Naive thymus-derived CD4-positive, alpha-beta T cell (primary cell): Measurements from ENCODE around the gene NOP9. TPM values are rescaled to one million over a fixed set of nuclear protein-coding genes. Genes with fewer than 3 reads are reported as not detected.
"Not testable (repeated sequence)": the region's sequence is repeated elsewhere in the genome, so short reads cannot be mapped to it uniquely, and the experiment has no call there.

Experiments
- ATAC-seq: fragments of 150-1000 bp; cut with Tn5 transposase; 2 replicates; pipeline ENCODE4 v1.10.0; 2021; ENCODE audit warnings: mild to moderate bottlenecking, moderate library complexity
- CTCF ChIA-PET: fragments of 350-600 bp; sonication (Branson Sonifier 250); formaldehyde crosslinking; loops from one replicate; lab custom pipeline; 2021; ENCODE audit warnings: antibody characterized with exemption; lab: Charles Lee
- POLR2A ChIA-PET: fragments of 350-600 bp; sonication (Branson Sonifier 250); formaldehyde crosslinking; loops from one replicate; lab custom pipeline; 2021; ENCODE audit warnings: antibody characterized with exemption, inconsistent platforms; lab: Charles Lee
- DNase-seq, 9 donors: peaks; one replicate each; pipeline versions ENCODE4 v3.0.0 to v3.0.0-alpha.2; 2020 to 2022; ENCODE audit warnings: mixed read lengths in 1 of 9
- H3K27ac ChIP-seq: one replicate; pipeline ENCODE4 v1.7.0; 2013; ENCODE audit warnings: mild to moderate bottlenecking, low read depth, low read length, moderate library complexity
- H3K27me3 ChIP-seq, 2 donors: one replicate each; pipeline ENCODE4 v1.7.0; 2013; ENCODE audit warnings: low read length in 2 of 2, mild to moderate bottlenecking in 2 of 2, moderate library complexity in 2 of 2; ENCODE audit not compliant: control insufficient read depth in 2 of 2, insufficient read depth in 2 of 2
- H3K36me3 ChIP-seq, 3 experiments: 1 replicate in 2 of 3; 2 replicates in 1 of 3; pipeline ENCODE4 v1.7.0; 2013; ENCODE audit warnings: low read length in 3 of 3, mild to moderate bottlenecking in 3 of 3, moderate library complexity in 1 of 3; ENCODE audit not compliant: insufficient read depth in 3 of 3, control insufficient read depth in 2 of 3
- H3K4me1 ChIP-seq, 2 donors: one replicate each; pipeline ENCODE4 v1.7.0; 2013; ENCODE audit warnings: low read length in 2 of 2, mild to moderate bottlenecking in 2 of 2, moderate library complexity in 1 of 2; ENCODE audit not compliant: control insufficient read depth in 2 of 2, insufficient read depth in 2 of 2
- H3K4me3 ChIP-seq: 2 replicates; pipeline ENCODE4 v1.7.0; 2013; ENCODE audit warnings: mild to moderate bottlenecking, low read length
- H3K9me3 ChIP-seq, 3 experiments: 1 replicate in 2 of 3; 2 replicates in 1 of 3; pipeline ENCODE4 v1.7.0; 2013; ENCODE audit warnings: low read length in 3 of 3; ENCODE audit not compliant: control insufficient read depth in 2 of 3
- H3K27ac Mint-ChIP-seq, 9 donors: one replicate each; pipeline ENCODE4 v1.8.0; 2020 to 2022; ENCODE audit warnings: mixed read lengths in 9 of 9, mild to moderate bottlenecking in 8 of 9, moderate library complexity in 5 of 9, inconsistent platforms in 2 of 9
- H3K27me3 Mint-ChIP-seq, 5 donors: one replicate each; pipeline ENCODE4 v1.8.0; 2021 to 2022; ENCODE audit warnings: mixed read lengths in 5 of 5, mild to moderate bottlenecking in 1 of 5
- H3K36me3 Mint-ChIP-seq, 5 donors: one replicate each; pipeline ENCODE4 v1.8.0; 2020 to 2022; ENCODE audit warnings: mixed read lengths in 5 of 5, mild to moderate bottlenecking in 3 of 5, inconsistent platforms in 1 of 5
- H3K4me1 Mint-ChIP-seq, 7 donors: one replicate each; pipeline ENCODE4 v1.8.0; 2020 to 2022; ENCODE audit warnings: mixed read lengths in 7 of 7, mild to moderate bottlenecking in 3 of 7, inconsistent platforms in 1 of 7
- H3K4me3 Mint-ChIP-seq, 10 donors: one replicate each; pipeline ENCODE4 v1.8.0; 2020 to 2022; ENCODE audit warnings: mild to moderate bottlenecking in 10 of 10, mixed read lengths in 10 of 10, moderate library complexity in 6 of 10, inconsistent platforms in 2 of 10
- H3K9me3 Mint-ChIP-seq, 11 donors: one replicate each; pipeline ENCODE4 v1.8.0; 2020 to 2022; ENCODE audit warnings: mixed read lengths in 11 of 11, mild to moderate bottlenecking in 4 of 11, inconsistent platforms in 1 of 11, moderate library complexity in 1 of 11
- intact Hi-C, 2 donors: fragments of 100-400 bp; cut with micrococcal nuclease; formaldehyde crosslinking; loops; one replicate each; pipeline ENCODE4 v1.15.1; 2023
- polyA plus RNA-seq, 2 donors: library from polyadenylated mRNA; unstranded; fragments of 300-500 nt; fragmentation: Illumina TruSeq; gene quantifications; one replicate each; pipeline ENCODE4 v1.2.3, GENCODE V29; 2021
- total RNA-seq, 6 experiments: library from RNA in 5 of 6; stranded (reverse) in 5 of 6; gene quantifications; 1 replicate in 5 of 6; 2 replicates in 1 of 6; pipeline ENCODE4 v1.2.3 and lab custom pipeline; 2021 to 2026

Gene NOP9
- total and polyA plus RNA-seq, 7 experiments from 2014 or later: 1.7 to 39.5 (median 23.9) TPM

GRCh38 chr14:24327303-24327702 lies 27.7 kb downstream of the NOP9 start:
- POLR2A ChIA-PET: interaction anchor here (0.8 to 16.5 kb wide), 3 partner anchors 11 to 115 kb away, joined by 3 to 293 read pairs (median 3); partner anchors contain the start of genes CBLN3, KHNYN and SDR39U1
- H3K36me3 Mint-ChIP-seq: peaks cover 0 to 4% (median 0%) of the 10 kb centered on the region in 5 donors

GRCh38 chr14:24327914-24328313 lies 28.3 kb downstream of the NOP9 start:
- not testable (repeated sequence) for ATAC-seq, H3K9me3 ChIP-seq, H3K27me3 ChIP-seq, H3K27ac ChIP-seq, DNase-seq, H3K36me3 Mint-ChIP-seq, H3K4me3 ChIP-seq, H3K27ac Mint-ChIP-seq, H3K4me3 Mint-ChIP-seq, H3K36me3 ChIP-seq, H3K9me3 Mint-ChIP-seq
- ChIA-PET POLR2A (interaction anchor here (1.4 to 16.5 kb wide), 2 partner anchors 103 to 114 kb away, joined by 3 to 293 read pairs; partner anchors contain the start of genes CBLN3, KHNYN and SDR39U1), CTCF (interaction anchor here (0.7 to 15.8 kb wide), 2 partner anchors 10 to 106 kb away, joined by 3 to 317 read pairs; partner anchors contain the start of genes CBLN3 and KHNYN)
- Mint-ChIP-seq H3K4me1 (peaks cover 18 to 50% (median 27%) of the 10 kb centered on the region in 7 donors), H3K27me3 (peaks cover 3 to 22% (median 10%) of the 10 kb centered on the region in 5 donors)
- peaks cover 24 to 45% of the 10 kb centered on the region in 2 donors for H3K4me1 ChIP-seq
- intact Hi-C loops: loop anchor here in 1 of 2 donors (1.0 kb wide), 1 partner anchor 103 kb away; no protein-coding TSS in a partner anchor

More at GRCh38 chr14:24327303-24327702, 27.7 kb downstream of the NOP9 start:
- ATAC-seq (no peak), DNase-seq (no peak)
- no peak overlapping the region for H3K27ac ChIP-seq
- no peak overlapping the region for H3K4me3 ChIP-seq
- Mint-ChIP-seq H3K4me1 (peaks cover 15 to 46% (median 21%) of the 10 kb centered on the region in 7 donors), H3K27me3 (peaks cover 1 to 20% (median 11%) of the 10 kb centered on the region in 5 donors), H3K9me3 (peaks cover 0 to 4% (median 0%) of the 10 kb centered on the region in 11 donors), H3K27ac (peak overlapping the region in 4 of 9 donors; percentile 34 to 78 (median 70)), H3K4me3 (peak overlapping the region in 1 of 10 donors; percentile 11)
- CTCF ChIA-PET: interaction anchor here (1.0 to 15.8 kb wide), 2 partner anchors 20 to 107 kb away, joined by 3 to 317 read pairs; partner anchors contain the start of genes CBLN3, CIDEB and KHNYN
- H3K4me1 ChIP-seq: peaks cover 18 to 39% of the 10 kb centered on the region in 2 donors
- no peaks in the 10 kb centered on the region for H3K27me3 ChIP-seq
- H3K36me3 ChIP-seq: no peaks in the 10 kb centered on the region
- intact Hi-C loops: no loop called here
- no peaks in the 10 kb centered on the region for H3K9me3 ChIP-seq

- DNase-seq: no peak
- Histone ChIP-seq H3K36me3 (no peaks in the 10 kb centered on the region), H3K27me3 (peaks cover 5 to 7% of the 10 kb centered on the region in 2 donors), H3K9me3 (no peaks in the 10 kb centered on the region), H3K4me1 (peaks cover 34 to 58% of the 10 kb centered on the region in 2 donors), H3K4me3 (no peak overlapping the region), H3K27ac (no peak overlapping the region)
- ATAC-seq: no peak
- ChIA-PET POLR2A (interaction anchor here (0.7 to 16.5 kb wide), 3 partner anchors 14 to 113 kb away, joined by 3 to 293 read pairs (median 3); partner anchors contain the start of genes CBLN3 and KHNYN), CTCF (interaction anchor here (0.7 to 15.8 kb wide), 4 partner anchors 10 to 105 kb away, joined by 3 to 317 read pairs (median 5); partner anchors contain the start of genes CBLN3, KHNYN, LTB4R and RIPK3)
- no peak overlapping the region for H3K4me3 Mint-ChIP-seq
- peaks cover 3 to 30% (median 9%) of the 10 kb centered on the region in 5 donors for H3K27me3 Mint-ChIP-seq
- H3K27ac Mint-ChIP-seq: peak overlapping the region in 2 of 9 donors; percentile 39 to 50
- H3K36me3 Mint-ChIP-seq: peaks cover 0 to 5% (median 0%) of the 10 kb centered on the region in 5 donors
- intact Hi-C loops: no loop called here
- H3K9me3 Mint-ChIP-seq: peaks cover 0 to 5% (median 0%) of the 10 kb centered on the region in 11 donors
- peaks cover 19 to 59% (median 38%) of the 10 kb centered on the region in 7 donors for H3K4me1 Mint-ChIP-seq
Observed at GRCh38 chr14:24329073-24329663, 29.5 kb downstream of the NOP9 start.

DNA sequence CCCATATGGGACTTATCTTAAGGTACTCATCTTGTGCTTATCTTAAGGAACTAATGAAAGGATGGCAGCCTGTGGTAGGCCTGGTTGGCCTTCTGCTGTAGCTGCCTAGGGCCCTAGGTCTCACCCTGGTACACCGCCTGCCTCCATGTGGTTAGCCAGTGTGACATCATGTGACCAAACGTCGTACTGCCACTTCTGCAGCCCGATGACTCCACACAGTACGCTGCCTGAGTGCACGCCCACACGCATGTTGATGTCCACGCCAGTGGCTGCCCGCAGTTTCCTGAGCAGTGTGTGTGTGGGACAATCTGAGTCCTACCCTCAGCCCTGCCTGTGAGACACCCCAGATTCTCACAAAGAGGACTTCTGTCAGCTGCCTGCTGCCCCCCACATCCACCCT lies 30.1 kb downstream of the NOP9 start:
- no peaks in the 10 kb centered on the region for H3K36me3 ChIP-seq
- no peaks in the 10 kb centered on the region for H3K9me3 ChIP-seq
- intact Hi-C loops: no loop called here
- H3K4me3 ChIP-seq: no peak overlapping the region
- Mint-ChIP-seq H3K27ac (peak overlapping the region in 1 of 9 donors; percentile 39), H3K9me3 (peaks cover 0 to 5% (median 0%) of the 10 kb centered on the region in 11 donors), H3K36me3 (peaks cover 0 to 5% (median 0%) of the 10 kb centered on the region in 5 donors), H3K4me3 (no peak overlapping the region), H3K4me1 (peaks cover 22 to 61% (median 38%) of the 10 kb centered on the region in 7 donors), H3K27me3 (peaks cover 3 to 32% (median 9%) of the 10 kb centered on the region in 5 donors)
- peaks cover 40 to 64% of the 10 kb centered on the region in 2 donors for H3K4me1 ChIP-seq
- DNase-seq (peak in 1 of 9 donors; percentile 33), ATAC-seq (peak; percentile 69)
- ChIA-PET CTCF (interaction anchor here (0.7 to 15.8 kb wide), 3 partner anchors 10 to 105 kb away, joined by 3 to 317 read pairs (median 7); partner anchors contain the start of genes CBLN3, KHNYN and RIPK3), POLR2A (interaction anchor here (1.0 to 16.5 kb wide), 3 partner anchors 56 to 112 kb away, joined by 3 to 293 read pairs (median 3); partner anchors contain the start of genes CBLN3 and KHNYN)
- H3K27ac ChIP-seq: no peak overlapping the region
- H3K27me3 ChIP-seq: peaks cover 7% of the 10 kb centered on the region in 2 donors

- Histone ChIP-seq H3K27ac (no peak overlapping the region), H3K27me3 (peaks cover 7 to 13% of the 10 kb centered on the region in 2 donors), H3K9me3 (no peaks in the 10 kb centered on the region), H3K4me1 (peaks cover 41 to 64% of the 10 kb centered on the region in 2 donors), H3K4me3 (no peak overlapping the region), H3K36me3 (peaks cover 0 to 5% (median 0%) of the 10 kb centered on the region in 3 experiments)
- DNase-seq (no peak), ATAC-seq (no peak)
- Mint-ChIP-seq H3K27ac (peak overlapping the region in 3 of 9 donors; percentile 10 to 77 (median 15)), H3K27me3 (peaks cover 9 to 42% (median 17%) of the 10 kb centered on the region in 5 donors), H3K36me3 (peaks cover 0 to 11% (median 6%) of the 10 kb centered on the region in 5 donors), H3K4me1 (peaks cover 29 to 67% (median 45%) of the 10 kb centered on the region in 7 donors), H3K4me3 (no peak overlapping the region), H3K9me3 (peaks cover 0 to 5% (median 0%) of the 10 kb centered on the region in 11 donors)
- intact Hi-C loops: no loop called here
- CTCF ChIA-PET: interaction anchor here (0.6 to 15.8 kb wide), 8 partner anchors 9 to 105 kb away, joined by 3 to 317 read pairs (median 6); partner anchors contain the start of genes CBLN3, CIDEB, KHNYN and LTB4R
- POLR2A ChIA-PET: interaction anchor here (0.5 to 16.5 kb wide), 8 partner anchors 9 to 144 kb away, joined by 3 to 293 read pairs (median 6); partner anchors contain the start of genes CBLN3, KHNYN, LTB4R and LTB4R2
Observed at GRCh38 chr14:24330973-24331674, 31.5 kb downstream of the NOP9 start.
